Right lobe of liver (tissue), 4 donors: ENCODE measurements around the gene FIS1.

Source experiments
- CTCF ChIP-seq, 4 donors: fragments of 200-600 bp in 3 of 4; fragments of 450-650 bp in 1 of 4; IDR thresholded peaks; one replicate each; pipeline versions ENCODE4 v1.5.1 to v1.8.0; 2016 to 2022; ENCODE audit warnings: antibody characterized with exemption in 4 of 4, mild to moderate bottlenecking in 2 of 4
- POLR2A ChIP-seq: fragments of 450-650 bp; IDR thresholded peaks from one replicate; pipeline ENCODE4 v1.6.1; 2017; ENCODE audit warnings: antibody characterized with exemption, mild to moderate bottlenecking
- donor health status: DM: no; HTN: no; CAD: no.
- donor health status: DM: no; HTN: no; CAD: no.
- donor health status: DM: no; HTN: yes; CAD: no.

GRCh38 chr7:101195884-101196283 is 49.0 kb downstream of the FIS1 start:
- no peak for TF ChIP-seq CTCF (IDR thresholded peaks at IDR 0.05)
- TF ChIP-seq POLR2A: no peak
